ENCODE measurements around the gene NUDT16L1. TPM values are rescaled to one million over a fixed set of nuclear protein-coding genes. Genes with fewer than 3 reads are reported as not detected.

The NUDT16L1 gene
- total RNA-seq, 4 donors from 2014 or later, result 32.6 to 62.7 (median 54.3) TPM

GRCh38 chr16:4695473-4696171 lies 2.3 kb downstream of the NUDT16L1 start:
- H3K36me3 ChIP-seq, result no peaks in the 10 kb centered on the region

GRCh38 chr16:4696172-4696904 lies 3.0 kb downstream of the NUDT16L1 start:
- peaks cover 15 to 31% (median 25%) of the 10 kb centered on the region in 4 donors for H3K4me1 ChIP-seq
- H3K4me3 ChIP-seq, result no peak overlapping the region
- in situ Hi-C loops (cut with MboI; ENCODE audit: low pct_ligation_motif_present in 1 of 4, low pct_unique_long_range_greater_than_20kb in 1 of 4, low sequenced_read_pairs in 3 of 4) (no loop called here), intact Hi-C loops (cut with DNase I; ENCODE audit: low total_unique reads) (no loop called here)
- H3K9me3 ChIP-seq, result no peaks in the 10 kb centered on the region
- TF ChIP-seq EP300 (IDR thresholded peaks at IDR 0.05; ENCODE audit: low read depth) (no peak), POLR2AphosphoS5 (IDR thresholded peaks at IDR 0.05) (no peak), POLR2A (IDR thresholded peaks at IDR 0.05) (no peak)
- DNase-seq, result no peak
- 67 to 87% methylated on average over 3 to 18 of the region's 19 CpGs for WGBS, 2 donors (ENCODE audit: low coverage in 1 of 2)
- no peaks in the 10 kb centered on the region for H3K27me3 ChIP-seq
- H3K36me3 ChIP-seq, result no peaks in the 10 kb centered on the region
- H3K27ac ChIP-seq, result no peak overlapping the region

More at GRCh38 chr16:4695473-4696171, 2.3 kb downstream of the NUDT16L1 start:
- H3K27me3 ChIP-seq, result no peaks in the 10 kb centered on the region
- H3K4me1 ChIP-seq, result peaks cover 15 to 25% (median 21%) of the 10 kb centered on the region in 4 donors
- WGBS, 2 donors (ENCODE audit: low coverage in 1 of 2), result 62% methylated on average over 12 of the region's 12 CpGs; no CpG with 5 or more reads in 1 of the 2 donors
- no peak overlapping the region for H3K27ac ChIP-seq
- no peaks in the 10 kb centered on the region for H3K9me3 ChIP-seq
- DNase-seq, result no peak
- TF ChIP-seq POLR2AphosphoS5 (IDR thresholded peaks at IDR 0.05), result no peak
- no peak for TF ChIP-seq EP300 (IDR thresholded peaks at IDR 0.05; ENCODE audit: low read depth)
- no peak for TF ChIP-seq POLR2A (IDR thresholded peaks at IDR 0.05)
- TF ChIP-seq CTCF (IDR thresholded peaks at IDR 0.05), result no peak
- intact Hi-C loops (cut with DNase I; ENCODE audit: low total_unique reads), result no loop called here
- in situ Hi-C loops (cut with MboI; ENCODE audit: low pct_ligation_motif_present in 1 of 4, low pct_unique_long_range_greater_than_20kb in 1 of 4, low sequenced_read_pairs in 3 of 4), result no loop called here
- no peak overlapping the region for H3K4me3 ChIP-seq

- peaks cover 15 to 37% (median 32%) of the 10 kb centered on the region in 4 donors for H3K4me1 ChIP-seq
- no peaks in the 10 kb centered on the region for H3K9me3 ChIP-seq
- intact Hi-C loops (cut with DNase I; ENCODE audit: low total_unique reads), result no loop called here
- H3K4me3 ChIP-seq, result no peak overlapping the region
- WGBS, 2 donors (ENCODE audit: low coverage in 1 of 2), result 84% methylated on average over 33 of the region's 33 CpGs; no CpG with 5 or more reads in 1 of the 2 donors
- H3K27me3 ChIP-seq, result no peaks in the 10 kb centered on the region
- DNase-seq, result no peak
- TF ChIP-seq POLR2AphosphoS5 (IDR thresholded peaks at IDR 0.05), result no peak
- no peak for TF ChIP-seq CTCF (IDR thresholded peaks at IDR 0.05)
- no peak for TF ChIP-seq POLR2A (IDR thresholded peaks at IDR 0.05)
- TF ChIP-seq EP300 (IDR thresholded peaks at IDR 0.05; ENCODE audit: low read depth), result no peak
- in situ Hi-C loops (cut with MboI; ENCODE audit: low pct_ligation_motif_present in 1 of 4, low pct_unique_long_range_greater_than_20kb in 1 of 4, low sequenced_read_pairs in 3 of 4), result no loop called here
- H3K36me3 ChIP-seq, result no peaks in the 10 kb centered on the region
- no peak overlapping the region for H3K27ac ChIP-seq
These were observed 3.8 kb downstream of the NUDT16L1 start for GRCh38 chr16:4696905-4697847.

- TF ChIP-seq POLR2A (IDR thresholded peaks at IDR 0.05), result peak; percentile 19
- TF ChIP-seq POLR2AphosphoS5 (IDR thresholded peaks at IDR 0.05), result no peak
- DNase-seq, result no peak
- H3K27me3 ChIP-seq, result no peaks in the 10 kb centered on the region
- no peak overlapping the region for H3K4me3 ChIP-seq
- H3K36me3 ChIP-seq, result no peaks in the 10 kb centered on the region
- intact Hi-C loops (cut with DNase I; ENCODE audit: low total_unique reads), result no loop called here
- H3K27ac ChIP-seq, result no peak overlapping the region
- H3K9me3 ChIP-seq, result no peaks in the 10 kb centered on the region
- WGBS, 2 donors (ENCODE audit: low coverage in 1 of 2), result 90% methylated on average over 8 of the region's 9 CpGs; no CpG with 5 or more reads in 1 of the 2 donors
- in situ Hi-C loops (cut with MboI; ENCODE audit: low pct_ligation_motif_present in 1 of 4, low pct_unique_long_range_greater_than_20kb in 1 of 4, low sequenced_read_pairs in 3 of 4), result no loop called here
- H3K4me1 ChIP-seq, result peaks cover 8 to 34% (median 31%) of the 10 kb centered on the region in 4 donors
These were observed 4.5 kb downstream of the NUDT16L1 start for GRCh38 chr16:4697848-4698291.

Data from transverse colon (tissue), 4 donors.